Progenitor cell of endocrine pancreas (in vitro differentiated cells): ENCODE measurements around the gene HIC1. TPM values are rescaled to one million over a fixed set of nuclear protein-coding genes. Genes with fewer than 3 reads are reported as not detected.

Experiments used
- DNase-seq: peaks from one replicate; pipeline ENCODE4 v3.0.0; 2021; ENCODE audit warnings: low spot score; ENCODE audit not compliant: unreplicated experiment
- H3K27ac Mint-ChIP-seq: 2 replicates; pipeline ENCODE4 v1.8.0; 2021; ENCODE audit warnings: mild to moderate bottlenecking, moderate library complexity, mixed read lengths
- H3K27me3 Mint-ChIP-seq: 2 replicates; pipeline ENCODE4 v1.8.0; 2021; ENCODE audit warnings: mixed read lengths
- H3K36me3 Mint-ChIP-seq: 2 replicates; pipeline ENCODE4 v1.8.0; 2022; ENCODE audit warnings: mixed read lengths; ENCODE audit not compliant: insufficient read depth
- H3K4me1 Mint-ChIP-seq: 2 replicates; pipeline ENCODE4 v1.8.0; 2021; ENCODE audit warnings: low read depth, mixed read lengths
- H3K4me3 Mint-ChIP-seq: 2 replicates; pipeline ENCODE4 v1.8.0; 2021; ENCODE audit warnings: low read depth, mild to moderate bottlenecking, moderate library complexity, mixed read lengths
- H3K9me3 Mint-ChIP-seq: 2 replicates; pipeline ENCODE4 v1.8.0; 2021; ENCODE audit warnings: low read depth, mixed read lengths
- CTCF ChIP-seq: fragments of 200-600 bp; sonication (generic); IDR thresholded peaks from one replicate; pipeline ENCODE4 v1.5.0; 2021; ENCODE audit warnings: antibody characterized with exemption, mild to moderate bottlenecking; ENCODE audit not compliant: unreplicated experiment
- total RNA-seq: library from RNA; stranded (reverse); gene quantifications from 2 replicates; pipeline ENCODE4 v1.2.1, GENCODE V29; 2021

HIC1 gene
- total RNA-seq, 1 donor from 2014 or later, result 0.86 TPM

GRCh38 chr17:2061441-2061958 lies 6.6 kb downstream of the HIC1 start:
- H3K4me1 Mint-ChIP-seq, result no peaks in the 10 kb centered on the region
- no peak for DNase-seq
- H3K9me3 Mint-ChIP-seq, result no peaks in the 10 kb centered on the region
- H3K4me3 Mint-ChIP-seq, result no peak overlapping the region
- peaks cover 35% of the 10 kb centered on the region for H3K27me3 Mint-ChIP-seq
- H3K36me3 Mint-ChIP-seq, result peaks cover 31% of the 10 kb centered on the region
- TF ChIP-seq CTCF, result no peak
- no peak overlapping the region for H3K27ac Mint-ChIP-seq

- no peaks in the 10 kb centered on the region for H3K9me3 Mint-ChIP-seq
- peaks cover 31% of the 10 kb centered on the region for H3K36me3 Mint-ChIP-seq
- H3K27ac Mint-ChIP-seq, result no peak overlapping the region
- no peak for DNase-seq
- H3K27me3 Mint-ChIP-seq, result peaks cover 32% of the 10 kb centered on the region
- H3K4me3 Mint-ChIP-seq, result no peak overlapping the region
- no peaks in the 10 kb centered on the region for H3K4me1 Mint-ChIP-seq
- no peak for TF ChIP-seq CTCF
These were observed 7.8 kb downstream of the HIC1 start for GRCh38 chr17:2062571-2063183.

- no peak for DNase-seq
- Mint-ChIP-seq H3K36me3 (peaks cover 29% of the 10 kb centered on the region), H3K27ac (no peak overlapping the region), H3K27me3 (peaks cover 30% of the 10 kb centered on the region), H3K9me3 (no peaks in the 10 kb centered on the region), H3K4me3 (no peak overlapping the region), H3K4me1 (no peaks in the 10 kb centered on the region)
- TF ChIP-seq CTCF, result no peak
These were observed 8.6 kb downstream of the HIC1 start for GRCh38 chr17:2063261-2064146.

- H3K4me1 Mint-ChIP-seq, result no peaks in the 10 kb centered on the region
- peaks cover 30% of the 10 kb centered on the region for H3K27me3 Mint-ChIP-seq
- no peak for TF ChIP-seq CTCF
- DNase-seq, result no peak
- H3K4me3 Mint-ChIP-seq, result no peak overlapping the region
- H3K27ac Mint-ChIP-seq, result no peak overlapping the region
- H3K9me3 Mint-ChIP-seq, result no peaks in the 10 kb centered on the region
- peaks cover 29% of the 10 kb centered on the region for H3K36me3 Mint-ChIP-seq
These were observed 9.2 kb downstream of the HIC1 start for GRCh38 chr17:2064147-2064489.

- TF ChIP-seq CTCF, result no peak
- DNase-seq, result no peak
- Mint-ChIP-seq H3K27ac (no peak overlapping the region), H3K36me3 (peaks cover 31% of the 10 kb centered on the region), H3K4me3 (no peak overlapping the region), H3K4me1 (no peaks in the 10 kb centered on the region), H3K9me3 (no peaks in the 10 kb centered on the region), H3K27me3 (peaks cover 26% of the 10 kb centered on the region)
These were observed 9.6 kb downstream of the HIC1 start for GRCh38 chr17:2064520-2064971.
